ENCODE results near the gene CPPED1.

CPPED1 gene

GRCh38 chr16:12781777-12782176 lies 21.9 kb downstream of the CPPED1 start:
- TF ChIP-seq EZH2phosphoT487 (IDR thresholded peaks at IDR 0.05; ENCODE audit: borderline replicate concordance, low read length) (no peak), CTCF (IDR thresholded peaks at IDR 0.05; ENCODE audit: low read depth, low read length, poor library complexity, severe bottlenecking) (no peak)
- Histone ChIP-seq H3K4me1 (ENCODE audit: control insufficient read depth, low read length) (no peaks in the 10 kb centered on the region), H4K20me1 (ENCODE audit: control insufficient read depth, insufficient read depth, low read depth, low read length) (no peaks in the 10 kb centered on the region), H3F3A (ENCODE audit: control insufficient read depth, insufficient read depth) (no peaks in the 10 kb centered on the region), H3K9me2 (replicated peaks; ENCODE audit: control insufficient read depth, low read length) (no peaks in the 10 kb centered on the region), H3K4me2 (ENCODE audit: low read length) (no peak overlapping the region), H3K9me3 (ENCODE audit: control insufficient read depth, insufficient read depth, low read length) (no peaks in the 10 kb centered on the region), H3K4me3 (ENCODE audit: low read length) (no peak overlapping the region), H3K27me3 (ENCODE audit: control insufficient read depth, low read length) (no peaks in the 10 kb centered on the region), H3K79me2 (ENCODE audit: control insufficient read depth, low read length) (no peaks in the 10 kb centered on the region), H3K36me3 (ENCODE audit: control insufficient read depth, low read length) (no peaks in the 10 kb centered on the region), H3K27ac (ENCODE audit: low read depth, low read length) (no peak overlapping the region)

- Histone ChIP-seq H4K20me1 (ENCODE audit: control insufficient read depth, insufficient read depth, low read depth, low read length) (no peaks in the 10 kb centered on the region), H3K27ac (ENCODE audit: low read depth, low read length) (no peak overlapping the region), H3K4me1 (ENCODE audit: control insufficient read depth, low read length) (no peaks in the 10 kb centered on the region), H3K9me3 (ENCODE audit: control insufficient read depth, insufficient read depth, low read length) (no peaks in the 10 kb centered on the region), H3K27me3 (ENCODE audit: control insufficient read depth, low read length) (no peaks in the 10 kb centered on the region), H3K36me3 (ENCODE audit: control insufficient read depth, low read length) (no peaks in the 10 kb centered on the region), H3K4me2 (ENCODE audit: low read length) (no peak overlapping the region), H3K4me3 (ENCODE audit: low read length) (no peak overlapping the region), H3K79me2 (ENCODE audit: control insufficient read depth, low read length) (no peaks in the 10 kb centered on the region), H3K9me2 (replicated peaks; ENCODE audit: control insufficient read depth, low read length) (no peaks in the 10 kb centered on the region), H3F3A (ENCODE audit: control insufficient read depth, insufficient read depth) (no peaks in the 10 kb centered on the region)
- TF ChIP-seq EZH2phosphoT487 (IDR thresholded peaks at IDR 0.05; ENCODE audit: borderline replicate concordance, low read length): no peak
- TF ChIP-seq CTCF (IDR thresholded peaks at IDR 0.05; ENCODE audit: low read depth, low read length, poor library complexity, severe bottlenecking): no peak
These were observed 23.2 kb downstream of the CPPED1 start for GRCh38 chr16:12780467-12780866.

GRCh38 chr16:12778726-12779125 lies 25.0 kb downstream of the CPPED1 start:
- TF ChIP-seq CTCF (IDR thresholded peaks at IDR 0.05; ENCODE audit: low read depth, low read length, poor library complexity, severe bottlenecking) (no peak), EZH2phosphoT487 (IDR thresholded peaks at IDR 0.05; ENCODE audit: borderline replicate concordance, low read length) (no peak)
- Histone ChIP-seq H3K4me3 (ENCODE audit: low read length) (no peak overlapping the region), H3K9me2 (replicated peaks; ENCODE audit: control insufficient read depth, low read length) (no peaks in the 10 kb centered on the region), H4K20me1 (ENCODE audit: control insufficient read depth, insufficient read depth, low read depth, low read length) (no peaks in the 10 kb centered on the region), H3K27me3 (ENCODE audit: control insufficient read depth, low read length) (no peaks in the 10 kb centered on the region), H3F3A (ENCODE audit: control insufficient read depth, insufficient read depth) (no peaks in the 10 kb centered on the region), H3K27ac (ENCODE audit: low read depth, low read length) (no peak overlapping the region), H3K36me3 (ENCODE audit: control insufficient read depth, low read length) (no peaks in the 10 kb centered on the region), H3K79me2 (ENCODE audit: control insufficient read depth, low read length) (no peaks in the 10 kb centered on the region), H3K4me2 (ENCODE audit: low read length) (no peak overlapping the region), H3K9me3 (ENCODE audit: control insufficient read depth, insufficient read depth, low read length) (no peaks in the 10 kb centered on the region), H3K4me1 (ENCODE audit: control insufficient read depth, low read length) (no peaks in the 10 kb centered on the region)
